GM12874 (cell line): Measurements from ENCODE around the gene PNKP.

Experiments used
- TF ChIP-seq, protein P1 (sequence below): IDR thresholded peaks from 2 replicates; pipeline ENCODE4 v1.5.1; 2011; ENCODE audit warnings: low read depth, mild to moderate bottlenecking, control low read depth, low read length, moderate library complexity; ENCODE audit not compliant: insufficient read depth

The PNKP gene

DNA sequence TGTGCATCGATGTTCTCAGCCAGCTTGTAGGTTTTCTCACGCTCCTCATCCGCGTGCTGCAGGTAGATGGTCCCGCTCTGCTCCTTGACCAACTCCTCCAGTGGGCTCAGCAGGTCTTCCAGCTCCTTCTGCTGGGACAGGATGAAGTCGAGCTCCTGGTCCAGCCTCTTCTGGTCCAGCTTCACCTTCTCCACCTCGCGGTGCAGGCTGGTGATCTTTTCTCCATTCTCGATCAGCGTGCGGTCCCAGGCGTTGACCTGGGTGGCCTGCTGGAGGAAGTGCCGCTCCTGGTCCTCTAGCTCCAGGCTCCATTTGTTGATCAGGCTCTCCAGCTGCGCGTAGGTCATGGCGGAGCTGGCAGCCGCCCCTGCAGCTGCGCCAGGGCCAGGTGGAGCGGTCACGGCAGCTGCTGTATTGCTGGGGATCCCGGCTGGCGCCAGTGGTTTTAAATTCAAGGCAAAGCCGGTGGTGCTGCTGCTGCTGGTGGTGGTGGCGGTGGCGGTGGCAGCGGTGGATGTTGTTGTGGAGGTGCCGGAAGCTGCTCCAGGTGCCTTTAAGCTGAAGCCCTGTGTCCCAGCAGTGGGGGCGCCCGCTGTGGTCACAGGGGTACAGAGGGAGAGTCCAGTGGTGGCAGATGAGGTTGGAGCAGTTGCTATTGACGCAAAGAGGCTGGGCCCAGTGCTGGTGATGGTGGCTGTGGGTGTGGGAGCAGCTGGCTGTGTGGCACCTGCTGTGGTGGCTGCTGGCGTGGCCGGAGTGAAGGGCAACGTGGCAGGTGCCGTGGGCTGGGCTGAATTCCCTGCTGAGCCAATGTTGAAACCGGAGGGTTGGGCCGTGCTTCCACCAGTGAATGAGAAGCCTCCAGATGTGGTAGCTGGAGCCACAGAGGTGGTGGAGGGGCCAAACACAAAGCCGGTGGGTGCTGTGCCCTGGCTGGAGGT is 41.4 kb upstream of the PNKP start:
- TF ChIP-seq, protein P1, sequence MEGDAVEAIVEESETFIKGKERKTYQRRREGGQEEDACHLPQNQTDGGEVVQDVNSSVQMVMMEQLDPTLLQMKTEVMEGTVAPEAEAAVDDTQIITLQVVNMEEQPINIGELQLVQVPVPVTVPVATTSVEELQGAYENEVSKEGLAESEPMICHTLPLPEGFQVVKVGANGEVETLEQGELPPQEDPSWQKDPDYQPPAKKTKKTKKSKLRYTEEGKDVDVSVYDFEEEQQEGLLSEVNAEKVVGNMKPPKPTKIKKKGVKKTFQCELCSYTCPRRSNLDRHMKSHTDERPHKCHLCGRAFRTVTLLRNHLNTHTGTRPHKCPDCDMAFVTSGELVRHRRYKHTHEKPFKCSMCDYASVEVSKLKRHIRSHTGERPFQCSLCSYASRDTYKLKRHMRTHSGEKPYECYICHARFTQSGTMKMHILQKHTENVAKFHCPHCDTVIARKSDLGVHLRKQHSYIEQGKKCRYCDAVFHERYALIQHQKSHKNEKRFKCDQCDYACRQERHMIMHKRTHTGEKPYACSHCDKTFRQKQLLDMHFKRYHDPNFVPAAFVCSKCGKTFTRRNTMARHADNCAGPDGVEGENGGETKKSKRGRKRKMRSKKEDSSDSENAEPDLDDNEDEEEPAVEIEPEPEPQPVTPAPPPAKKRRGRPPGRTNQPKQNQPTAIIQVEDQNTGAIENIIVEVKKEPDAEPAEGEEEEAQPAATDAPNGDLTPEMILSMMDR: no peak

- TF ChIP-seq, protein P1: no peak
Measured at GRCh38 chr19:49907745-49908446, 40.5 kb upstream of the PNKP start.

- TF ChIP-seq, protein P1: no peak
Measured at GRCh38 chr19:49906879-49907564, 39.6 kb upstream of the PNKP start.

- TF ChIP-seq, protein P1: no peak
Measured at GRCh38 chr19:49904136-49904535, 36.8 kb upstream of the PNKP start.

DNA sequence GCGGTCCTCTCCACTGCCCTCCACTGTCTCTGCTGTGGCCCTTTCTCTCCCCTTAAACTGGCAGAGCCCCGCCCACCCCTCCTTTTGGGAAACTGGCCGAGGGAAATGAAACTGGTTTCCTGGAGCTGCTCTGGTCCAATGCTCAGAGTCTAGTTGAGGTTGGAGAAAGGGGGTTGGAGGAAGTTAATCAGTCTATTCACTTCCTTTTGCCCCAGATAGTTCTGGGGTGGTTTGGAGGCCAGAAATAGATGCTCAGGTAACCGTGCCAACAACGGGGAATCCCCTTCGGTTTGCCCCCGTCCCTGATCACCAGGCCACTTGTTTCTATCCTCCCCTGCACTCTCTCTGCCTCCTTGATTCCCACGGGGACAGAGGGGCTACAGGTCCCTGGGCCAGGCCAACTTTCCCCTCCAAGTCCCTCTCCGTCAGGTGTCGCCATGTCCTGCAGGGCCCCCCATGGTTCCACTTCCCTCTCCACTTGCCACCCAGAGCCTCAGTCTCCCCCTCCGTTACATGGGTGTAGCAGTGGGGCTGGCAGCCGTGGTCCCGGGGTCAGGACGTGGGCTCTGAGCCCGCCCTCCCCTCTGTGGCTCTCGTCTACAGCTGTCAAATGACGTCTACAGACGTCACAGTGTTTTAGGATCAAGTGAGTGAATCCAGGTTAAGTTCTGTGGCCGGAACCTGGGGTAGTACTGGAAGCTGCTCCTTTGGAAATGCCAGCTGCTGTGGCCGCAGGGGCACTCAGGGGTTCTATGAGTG is 29.7 kb upstream of the PNKP start, which contains the start of gene IL4I1:
Gene IL4I1 (minus strand): TSS at position 25 of the 759 bp plus-strand sequence. CDS start 727 bp downstream, outside the sequence.
- TF ChIP-seq, protein P1: no peak

DNA sequence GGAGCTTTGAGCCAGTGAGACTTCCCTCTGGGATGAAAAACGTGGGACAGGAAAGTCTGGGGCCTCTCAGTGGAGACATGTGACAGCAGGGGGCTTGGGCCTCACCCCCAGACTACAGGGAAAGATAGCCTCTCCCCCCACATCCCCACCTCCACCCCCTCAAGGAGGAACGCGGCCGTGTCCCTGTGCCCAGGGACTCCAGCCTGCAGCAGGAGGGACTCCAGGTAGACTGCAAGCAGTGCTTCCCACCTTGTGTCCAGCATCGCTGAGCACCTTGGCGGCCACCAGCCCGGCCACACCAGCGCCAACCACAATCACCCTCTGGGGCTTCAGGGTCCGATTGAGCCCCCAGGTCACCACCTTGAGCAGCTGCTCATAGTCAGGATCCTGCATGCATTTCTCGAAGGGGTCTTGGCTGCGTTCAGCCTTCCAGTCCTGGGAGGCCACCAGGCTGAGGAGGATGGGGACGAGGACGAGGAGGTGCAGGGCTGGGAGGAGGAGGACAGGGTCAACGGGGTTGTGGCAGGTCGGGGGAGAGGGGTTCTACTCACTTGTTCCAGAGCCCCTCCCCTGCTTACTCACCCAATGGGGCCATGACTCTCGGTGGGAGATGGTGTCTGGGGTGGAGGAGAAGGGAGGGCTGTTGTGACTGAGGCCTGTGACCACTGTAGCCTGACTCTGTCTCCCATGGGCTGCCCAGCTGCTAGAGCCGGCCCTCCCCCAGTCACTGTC is 28.4 kb upstream of the PNKP start:
- TF ChIP-seq, protein P1: no peak
